ENCODE data around the gene COL23A1. TPM values are rescaled to one million over a fixed set of nuclear protein-coding genes. Genes with fewer than 3 reads are reported as not detected.

The COL23A1 gene
- total RNA-seq, 2 donors from 2014 or later, result 5.5 to 6.0 TPM

- intact Hi-C loops (cut with DNase I), result no loop called here
Measured at GRCh38 chr5:178351221-178352034, 238.8 kb downstream of the COL23A1 start.

DNA sequence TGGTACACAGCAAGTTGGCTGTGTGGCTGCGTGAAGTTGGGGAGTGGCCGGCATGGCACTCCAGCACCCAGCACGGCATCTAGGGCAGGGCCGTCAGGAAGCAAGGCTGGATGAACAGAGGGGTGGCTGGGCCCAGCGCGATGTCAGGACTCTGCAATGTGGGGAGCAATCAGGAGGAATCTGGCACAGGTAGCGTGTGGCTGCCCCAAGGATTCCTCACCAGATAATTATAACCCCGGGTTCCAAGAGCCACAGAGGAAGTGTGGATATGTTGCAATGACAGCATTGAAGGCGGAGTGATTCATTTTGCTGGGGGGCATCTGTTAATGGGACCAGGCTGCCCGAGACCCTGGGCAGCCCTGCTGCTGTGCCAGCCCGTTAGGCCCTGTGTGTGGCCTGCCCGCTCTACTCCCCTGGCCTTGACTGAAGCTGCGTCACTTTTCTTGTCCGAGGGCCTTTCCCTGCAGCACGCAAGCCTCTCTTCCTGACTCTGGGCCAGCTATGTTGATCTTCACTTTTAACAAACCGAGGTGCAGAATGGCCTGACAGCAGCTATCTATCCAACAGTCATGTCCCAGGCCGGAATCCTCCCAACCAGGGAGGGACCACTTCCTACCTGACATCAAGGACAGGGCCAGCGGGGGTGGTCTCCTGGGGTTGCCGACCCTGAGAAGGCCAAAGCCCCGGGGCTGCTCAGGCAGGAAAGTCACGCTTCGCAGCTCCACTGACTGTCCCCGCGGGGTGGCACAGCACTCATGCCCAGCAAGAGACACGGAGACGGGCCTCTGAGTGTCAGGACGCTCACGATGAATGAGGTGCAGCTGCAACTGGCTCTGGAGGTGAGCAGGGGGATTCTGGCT lies 239.6 kb downstream of the COL23A1 start:
- intact Hi-C loops (cut with DNase I), result no loop called here
- no peak for DNase-seq
- ATAC-seq, result no peak

More at GRCh38 chr5:178351221-178352034, 238.8 kb downstream of the COL23A1 start:
- DNase-seq (no peak), ATAC-seq (no peak)

GRCh38 chr5:178349625-178350353 lies 240.4 kb downstream of the COL23A1 start:
- intact Hi-C loops (cut with DNase I), result no loop called here
- ATAC-seq, result no peak
- DNase-seq, result no peak

DNA sequence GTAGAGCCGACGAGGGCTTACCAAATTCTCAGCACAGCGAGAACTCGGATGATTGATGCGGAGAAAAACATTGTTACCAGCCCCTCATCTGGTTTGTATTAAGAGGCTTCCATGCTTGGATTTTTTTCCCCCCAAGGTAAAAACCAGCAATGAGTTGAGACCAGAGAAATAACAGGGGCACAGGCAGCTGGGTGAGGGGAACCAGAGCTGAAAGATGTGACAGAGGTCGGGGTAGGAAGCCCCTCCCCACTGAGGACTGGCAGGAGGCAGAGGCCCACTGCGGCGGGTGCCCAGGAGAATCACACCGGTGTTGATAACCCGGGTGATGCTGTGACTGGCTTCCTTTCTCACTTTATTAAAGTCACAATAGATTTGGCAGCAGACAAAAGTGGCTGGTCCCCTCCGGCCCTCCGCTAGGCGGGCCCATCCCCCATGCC lies 241.1 kb downstream of the COL23A1 start:
- intact Hi-C loops (cut with DNase I), result no loop called here

GRCh38 chr5:178348356-178349074 lies 241.7 kb downstream of the COL23A1 start:
- no peak for ATAC-seq
- no peak for DNase-seq
- intact Hi-C loops (cut with DNase I), result no loop called here

More for the DNA sequence above, 241.1 kb downstream of the COL23A1 start:
- DNase-seq, result no peak
- ATAC-seq, result no peak

DNA sequence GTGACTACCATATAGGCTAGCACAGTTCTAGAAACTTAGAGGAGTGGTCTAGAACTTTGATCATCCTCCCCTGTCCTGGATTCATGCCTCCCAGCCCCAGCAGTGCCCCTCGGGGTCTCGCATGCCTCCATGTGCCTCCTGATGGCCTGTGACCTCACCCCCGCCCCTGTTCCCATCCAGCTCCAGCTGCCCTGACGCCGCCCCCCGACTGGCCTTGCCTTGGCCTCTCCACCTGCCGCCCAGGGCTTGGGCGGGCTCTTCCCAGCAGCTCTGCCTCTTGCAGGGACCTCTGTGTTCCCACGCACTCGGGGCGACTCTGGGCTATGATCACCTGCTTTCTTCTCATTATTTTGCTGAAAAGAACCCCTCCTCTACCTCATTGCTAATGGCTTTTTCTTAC lies 242.2 kb downstream of the COL23A1 start:
- intact Hi-C loops (cut with DNase I), result no loop called here
- no peak for ATAC-seq
- no peak for DNase-seq

- DNase-seq, result no peak
- intact Hi-C loops (cut with DNase I), result no loop called here
- ATAC-seq, result no peak
Measured at GRCh38 chr5:178346607-178347334, 243.4 kb downstream of the COL23A1 start.

DNA sequence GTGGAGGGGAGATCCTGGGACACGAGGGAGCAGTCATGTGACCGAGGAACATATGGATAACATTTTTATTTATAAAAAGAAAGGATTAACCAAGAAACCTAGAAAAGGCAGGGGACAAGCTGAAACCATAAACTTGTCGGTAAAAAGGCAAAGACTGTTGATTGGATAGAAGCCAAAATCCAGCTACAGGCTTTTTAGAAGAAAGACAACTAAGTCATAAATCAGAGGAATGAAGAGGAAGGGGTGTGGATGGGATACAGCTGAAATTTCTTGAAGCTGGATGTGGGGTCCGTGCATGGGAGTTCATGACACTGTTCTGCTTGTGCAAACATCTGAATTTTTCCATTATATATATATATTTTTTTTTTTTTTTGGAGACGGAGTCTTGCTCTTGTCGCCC lies 246.9 kb downstream of the COL23A1 start:
- intact Hi-C loops (cut with DNase I), result no loop called here
- DNase-seq, result no peak
- ATAC-seq, result no peak

GRCh38 chr5:178341851-178342140 lies 248.4 kb downstream of the COL23A1 start:
- no peak for ATAC-seq
- intact Hi-C loops (cut with DNase I), result no loop called here
- no peak for DNase-seq

GRCh38 chr5:178341091-178341850 lies 248.9 kb downstream of the COL23A1 start:
- ATAC-seq (no peak), DNase-seq (peak; percentile 4)
- intact Hi-C loops (cut with DNase I), result no loop called here

DNA sequence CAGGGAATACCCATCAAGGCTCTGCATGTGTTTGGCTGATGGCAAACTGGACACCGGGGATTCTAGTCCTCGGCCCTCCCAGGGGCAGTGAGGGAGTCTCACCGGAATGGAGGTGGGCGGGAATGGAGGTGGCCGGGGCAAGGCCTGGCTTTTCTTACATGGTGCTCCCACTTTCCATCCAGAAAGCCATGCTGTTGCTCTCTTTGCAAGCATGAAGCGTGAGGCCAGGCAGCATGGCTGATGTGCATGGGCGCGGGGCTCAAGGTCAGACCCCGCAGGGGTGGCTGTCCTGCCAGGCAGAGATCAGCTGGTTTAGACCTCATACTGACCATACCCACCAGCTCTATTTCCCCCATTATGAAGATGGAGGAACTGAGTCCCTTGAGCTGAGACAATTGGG lies 249.6 kb downstream of the COL23A1 start:
- ATAC-seq (no peak), DNase-seq (peak; percentile 5)
- intact Hi-C loops (cut with DNase I), result no loop called here

- intact Hi-C loops (cut with DNase I), result no loop called here
- DNase-seq, result peak; percentile 6
- ATAC-seq, result no peak
Measured at GRCh38 chr5:178340187-178340586, 250.0 kb downstream of the COL23A1 start.

DNA sequence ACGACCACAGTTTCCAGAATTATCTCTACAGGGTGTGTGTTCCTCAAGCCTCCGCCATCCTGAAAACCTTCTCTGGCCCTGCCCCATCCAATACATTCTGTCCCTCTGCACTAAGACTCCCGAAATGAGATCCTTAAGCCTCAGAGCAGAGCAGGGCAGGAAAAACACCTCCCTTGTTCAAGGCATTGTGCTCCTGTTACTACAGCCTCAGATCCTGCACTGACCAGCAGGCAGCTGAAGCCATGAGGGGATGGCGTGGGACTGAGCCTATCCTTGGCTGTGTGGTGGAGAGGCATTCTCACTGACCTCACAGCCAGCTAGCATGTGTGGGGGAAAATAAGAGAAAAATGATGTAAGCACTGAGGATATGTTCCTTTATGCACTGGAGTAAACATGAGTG lies 250.9 kb downstream of the COL23A1 start:
- intact Hi-C loops (cut with DNase I), result loop anchor here in 1 of 2 donors (10.0 kb wide), 1 partner anchor 86 kb away; no protein-coding TSS in a partner anchor
- ATAC-seq, result no peak
- no peak for DNase-seq

DNA sequence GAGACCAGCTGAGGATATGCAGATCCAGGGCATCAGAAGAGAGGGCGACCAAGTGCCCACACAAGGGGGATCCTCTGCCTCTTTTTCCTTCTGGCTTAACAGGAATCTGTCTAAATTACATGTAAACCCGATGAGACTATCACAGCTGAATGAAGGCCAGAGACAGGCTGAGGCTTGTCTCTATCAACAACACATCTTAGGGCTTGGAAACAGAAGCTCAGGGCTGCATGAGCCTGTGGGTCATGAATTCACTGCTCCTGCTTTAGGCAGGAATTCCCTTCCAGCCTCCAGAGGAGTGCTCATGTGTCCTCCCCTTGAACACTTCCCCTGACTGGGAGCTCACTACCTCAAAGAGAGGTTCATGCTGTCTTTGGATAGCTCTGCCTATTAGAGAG lies 251.4 kb downstream of the COL23A1 start:
- ATAC-seq, result no peak
- intact Hi-C loops (cut with DNase I), result loop anchor here in 1 of 2 donors (10.0 kb wide), 1 partner anchor 86 kb away; no protein-coding TSS in a partner anchor
- DNase-seq, result no peak

DNA sequence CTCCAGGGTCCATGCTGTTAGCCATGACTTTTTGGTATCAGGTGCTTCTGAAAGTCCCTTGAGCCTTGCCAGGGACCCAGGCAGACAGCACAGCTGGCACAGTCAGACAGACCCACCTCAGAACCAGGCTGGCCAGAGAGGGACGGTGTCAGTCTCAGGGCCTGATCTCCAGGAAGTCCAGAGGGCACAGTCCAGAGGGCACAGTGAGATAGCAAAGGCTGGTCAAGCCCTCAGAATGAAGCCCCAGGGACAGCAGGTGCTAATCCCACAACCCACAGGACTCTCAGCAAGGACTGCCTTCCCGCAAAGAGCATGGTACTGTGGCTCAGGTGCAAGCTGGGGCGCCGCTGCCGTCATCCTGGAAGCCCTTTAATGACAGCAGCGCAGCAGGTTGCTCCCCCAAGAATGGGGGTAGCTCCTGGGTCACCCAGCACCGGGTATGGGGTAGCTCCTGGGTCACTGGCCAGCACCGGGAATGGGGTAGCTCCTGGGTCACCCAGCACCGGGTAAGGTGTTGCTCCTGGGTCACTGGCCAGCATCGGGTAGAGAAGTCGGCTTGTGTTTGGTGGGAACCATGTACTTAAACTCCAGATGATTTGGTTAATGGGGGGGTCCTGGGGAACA lies 252.0 kb downstream of the COL23A1 start:
- intact Hi-C loops (cut with DNase I), result loop anchor here in 1 of 2 donors (10.0 kb wide), 1 partner anchor 87 kb away; no protein-coding TSS in a partner anchor
- ATAC-seq, result no peak
- DNase-seq, result peak; percentile 7

- ATAC-seq (no peak), DNase-seq (peak; percentile 14)
- intact Hi-C loops (cut with DNase I), result loop anchor here in 1 of 2 donors (10.0 kb wide), 1 partner anchor 87 kb away; no protein-coding TSS in a partner anchor
Measured at GRCh38 chr5:178337334-178337741, 252.9 kb downstream of the COL23A1 start.

GRCh38 chr5:178336889-178337288 lies 253.3 kb downstream of the COL23A1 start:
- ATAC-seq (no peak), DNase-seq (peak; percentile 22)
- intact Hi-C loops (cut with DNase I), result loop anchor here in 1 of 2 donors (10.0 kb wide), 1 partner anchor 88 kb away; no protein-coding TSS in a partner anchor
